HepG2 (cell line): ENCODE data around the gene USP35. TPM values are rescaled to one million over a fixed set of nuclear protein-coding genes. Genes with fewer than 3 reads are reported as not detected.

ENCODE experiments used
- ATAC-seq: fragments of 200-7000 bp; cut with Tn5 transposase; 3 replicates; pipeline ENCODE4 v1.9.1; 2020; ENCODE audit warnings: mild to moderate bottlenecking, moderate library complexity
- BruUV-seq: library from RNA; stranded (reverse); fragments of 400-500 nt; replicated peaks from 2 replicates; lab custom pipeline; 2021; lab: Mats Ljungman, UMichigan
- CTCF ChIA-PET: fragments of 300-600 bp; formaldehyde crosslinking; extraction: SDS; loops from one replicate; lab custom pipeline; 2021; ENCODE audit warnings: low total read pairs, inconsistent platforms, low intra/inter-chr PET ratio; lab: Yijun Ruan, JAX
- POLR2A ChIA-PET: fragments of 350-600 bp; sonication (Branson Sonifier 250); formaldehyde crosslinking; loops from one replicate; lab custom pipeline; 2020; ENCODE audit warnings: antibody characterized with exemption, inconsistent platforms; lab: Yijun Ruan, JAX
- DNase-seq: peaks from one replicate; pipeline ENCODE4 v3.0.0-alpha.2; 2015; ENCODE audit warnings: low spot score
- FAIRE-seq: peaks from 3 replicates; lab custom pipeline; 2011; peaks lifted over from hg19 to GRCh38; lab: Jason Lieb, UNC
- H2AFZ ChIP-seq: one replicate; pipeline ENCODE4 v1.6.1; 2011; ENCODE audit warnings: low read length, inconsistent platforms
- H3K27ac ChIP-seq: fragments of 300-600 bp; 3 replicates; pipeline ENCODE4 v1.8.0; 2011; ENCODE audit warnings: mixed run types, mild to moderate bottlenecking, mixed read lengths, low read length, inconsistent platforms; ENCODE audit not compliant: insufficient read depth; ENCODE audit errors: extremely low read length
- H3K27me3 ChIP-seq, 2 experiments: fragments of 200-600 bp in 1 of 2; 2 replicates in 1 of 2; 3 replicates in 1 of 2; pipeline versions ENCODE4 v1.6.0 to v1.8.0; 2011; ENCODE audit warnings: low read length in 2 of 2, mild to moderate bottlenecking in 2 of 2, moderate library complexity in 2 of 2, inconsistent platforms in 1 of 2; ENCODE audit not compliant: insufficient read depth in 2 of 2, control insufficient read depth in 1 of 2
- H3K36me3 ChIP-seq, 2 experiments: fragments of 200-600 bp in 1 of 2; replicated peaks in 1 of 2; 2 replicates in 1 of 2; 3 replicates in 1 of 2; pipeline versions ENCODE4 v1.5.1 to v1.8.0; 2011; ENCODE audit warnings: low read length in 2 of 2, inconsistent platforms in 1 of 2; ENCODE audit not compliant: insufficient read depth in 2 of 2, control insufficient read depth in 1 of 2
- H3K4me1 ChIP-seq: 2 replicates; pipeline ENCODE4 v1.5.1; 2012; ENCODE audit warnings: low read length, inconsistent platforms; ENCODE audit not compliant: insufficient read depth
- H3K4me2 ChIP-seq: 2 replicates; pipeline ENCODE4 v1.6.0; 2011; ENCODE audit warnings: low read depth, low read length, inconsistent platforms
- H3K4me3 ChIP-seq, 3 experiments: fragments of 200-600 bp in 1 of 3; sonication (generic), shearing (Covaris generic) in 1 of 3; replicated peaks in 1 of 3; 2 replicates each; pipeline ENCODE4 v1.5.1; 2011 to 2016; ENCODE audit warnings: low read length in 3 of 3, inconsistent platforms in 2 of 3, low read depth in 2 of 3, mild to moderate bottlenecking in 2 of 3, control low read depth in 1 of 3, mixed read lengths in 1 of 3; ENCODE audit not compliant: insufficient read depth in 1 of 3
- H3K79me2 ChIP-seq: one replicate; pipeline ENCODE4 v1.6.1; 2011; ENCODE audit warnings: low read length, inconsistent platforms; ENCODE audit not compliant: insufficient read depth
- H3K9ac ChIP-seq: 2 replicates; pipeline ENCODE4 v1.6.0; 2011; ENCODE audit warnings: mild to moderate bottlenecking, low read depth, low read length, inconsistent platforms; ENCODE audit not compliant: insufficient read depth
- H3K9me3 ChIP-seq: 2 replicates; pipeline ENCODE4 v1.5.1; 2012; ENCODE audit warnings: mild to moderate bottlenecking, low read length
- H4K20me1 ChIP-seq: 2 replicates; pipeline ENCODE4 v1.6.0; 2011; ENCODE audit warnings: inconsistent platforms, mild to moderate bottlenecking, low read length, moderate library complexity; ENCODE audit not compliant: insufficient read depth
- AGO2 ChIP-seq: fragments of 200-400 bp; formaldehyde crosslinking; optimal IDR thresholded peaks from 2 replicates; pipeline ENCODE3; 2017; ENCODE audit warnings: mild to moderate bottlenecking, low read depth, low read length, moderate library complexity
- CENPX ChIP-seq: sonication (generic); formaldehyde crosslinking; IDR thresholded peaks from 2 replicates; pipeline ENCODE4 v1.9.0; 2021; ENCODE audit warnings: mild to moderate bottlenecking, missing genetic modification reagents, moderate library complexity
- FIP1L1 ChIP-seq: fragments of 200-400 bp; formaldehyde crosslinking; IDR thresholded peaks from 2 replicates; pipeline ENCODE4 v1.6.1; 2018; ENCODE audit warnings: low read depth, mild to moderate bottlenecking, low read length, moderate library complexity, borderline replicate concordance; ENCODE audit not compliant: insufficient read depth
- HNRNPH1 ChIP-seq: fragments of 200-400 bp; formaldehyde crosslinking; optimal IDR thresholded peaks from 2 replicates; pipeline ENCODE3; 2017; ENCODE audit warnings: mild to moderate bottlenecking, low read depth, low read length
- HOXA5 ChIP-seq: sonication (generic); formaldehyde crosslinking; IDR thresholded peaks from 2 replicates; pipeline ENCODE4 v1.4.0; 2020; ENCODE audit warnings: missing genetic modification reagents
- KLF12 ChIP-seq: sonication (generic); formaldehyde crosslinking; IDR thresholded peaks from 2 replicates; pipeline ENCODE4 v1.4.0; 2020; ENCODE audit warnings: missing genetic modification reagents, borderline replicate concordance
- NR2C2 ChIP-seq: sonication (generic); formaldehyde crosslinking; IDR thresholded peaks from 2 replicates; pipeline ENCODE4 v1.4.0; 2020; ENCODE audit warnings: missing genetic modification reagents, mild to moderate bottlenecking, moderate library complexity, borderline replicate concordance
- U2AF2 ChIP-seq: fragments of 200-400 bp; formaldehyde crosslinking; IDR thresholded peaks from 2 replicates; pipeline ENCODE4 v1.6.1; 2017; ENCODE audit warnings: low read depth, mild to moderate bottlenecking, low read length
- ZBTB25 ChIP-seq: IDR thresholded peaks from 2 replicates; pipeline ENCODE4 v1.6.1; 2018; ENCODE audit warnings: missing genetic modification reagents
- ZKSCAN5 ChIP-seq: sonication (generic); formaldehyde crosslinking; IDR thresholded peaks from 2 replicates; pipeline ENCODE4 v1.5.1; 2020; ENCODE audit warnings: mild to moderate bottlenecking, missing genetic modification reagents
- ZNF546 ChIP-seq: sonication (generic); formaldehyde crosslinking; conservative IDR thresholded peaks from 2 replicates; pipeline ENCODE4 v1.8.1; 2023; ENCODE audit warnings: mild to moderate bottlenecking, missing genetic modification reagents
- WGBS: methylation state at CpG from one replicate; pipeline ENCODE4 v1.1.6; 2017; ENCODE audit warnings: low lambda C conversion rate; 5-methylcytosine and 5-hydroxymethylcytosine counted together
- in situ Hi-C: cut with HindIII; loops from 2 replicates; pipeline ENCODE4 v1.10.0; 2017; ENCODE audit warnings: low pct_unique_long_range_greater_than_20kb; ENCODE audit not compliant: extremely low pct_ligation_motif_present
- intact Hi-C: fragments of 100-400 bp; cut with micrococcal nuclease; formaldehyde crosslinking; loops from one replicate; pipeline ENCODE4 v1.10.0; 2022; ENCODE audit not compliant: unreplicated experiment
- polyA plus RNA-seq, 8 experiments: library from polyadenylated mRNA; depleted of rRNA in 3 of 8; stranded (reverse) in 7 of 8; unstranded in 1 of 8; fragments of >200 nt; fragmentation: Illumina TruSeq in 4 of 8; extraction: Trizol in 4 of 8; gene quantifications; 2 replicates each; pipeline versions ENCODE4 v1.2.1 to v1.2.3, GENCODE V29; 2011 to 2016; ENCODE audit warnings: low read depth in 4 of 8, missing spikeins in 1 of 8, mixed read lengths in 1 of 8; ENCODE audit not compliant: insufficient read depth in 1 of 8
- total RNA-seq, 5 experiments: library from RNA; depleted of rRNA; stranded (reverse); fragments of >200 nt; fragmentation: Illumina TruSeq; extraction: Trizol; gene quantifications; 2 replicates each; pipeline ENCODE4 v1.2.3, GENCODE V29; 2016; ENCODE audit warnings: low read depth in 1 of 5
- TF ChIP-seq, protein P1 (sequence below): sonication (generic); formaldehyde crosslinking; IDR thresholded peaks from 2 replicates; pipeline ENCODE4 v1.4.0; 2020; ENCODE audit warnings: missing genetic modification reagents

The USP35 gene
- total and polyA plus RNA-seq, 2 of the 13 experiments (the other 11 are each of a cell fraction or from before 2014, with no cell fraction given) = 4.6 to 7.7 TPM

DNA sequence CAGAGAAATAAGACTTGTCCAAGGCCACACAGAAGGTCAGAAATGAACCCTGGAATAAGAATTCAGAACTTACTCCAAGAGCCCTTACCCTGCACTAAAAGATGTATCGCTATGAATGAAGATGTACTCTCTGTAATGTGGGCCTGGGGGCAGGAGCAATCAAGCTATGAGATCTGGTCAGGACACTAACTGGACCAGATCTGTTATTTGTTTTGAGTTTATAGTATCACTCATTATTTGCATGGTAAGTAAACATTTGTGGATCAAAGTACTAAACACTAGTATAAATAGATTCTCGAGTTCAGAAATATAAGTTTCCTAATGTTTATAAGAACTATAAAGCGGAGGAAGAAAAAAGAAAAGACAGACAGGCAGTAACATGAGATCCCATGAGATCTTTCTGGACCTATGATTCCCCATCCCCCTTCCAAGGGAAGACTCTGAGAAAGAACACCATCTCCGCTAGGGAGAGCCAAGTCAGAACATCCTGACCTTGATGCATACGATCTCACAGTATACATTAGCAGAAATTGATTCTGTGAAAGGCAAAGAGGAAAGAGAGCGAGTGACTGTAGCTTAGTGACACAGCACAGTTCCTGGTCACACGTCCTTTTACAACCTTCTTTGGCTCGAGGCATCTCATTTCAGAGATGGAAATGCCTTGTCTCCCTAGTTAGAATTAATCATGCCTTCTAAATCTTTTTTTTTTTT lies 71.2 kb downstream of the USP35 start (continued):
- TF ChIP-seq, protein P1, sequence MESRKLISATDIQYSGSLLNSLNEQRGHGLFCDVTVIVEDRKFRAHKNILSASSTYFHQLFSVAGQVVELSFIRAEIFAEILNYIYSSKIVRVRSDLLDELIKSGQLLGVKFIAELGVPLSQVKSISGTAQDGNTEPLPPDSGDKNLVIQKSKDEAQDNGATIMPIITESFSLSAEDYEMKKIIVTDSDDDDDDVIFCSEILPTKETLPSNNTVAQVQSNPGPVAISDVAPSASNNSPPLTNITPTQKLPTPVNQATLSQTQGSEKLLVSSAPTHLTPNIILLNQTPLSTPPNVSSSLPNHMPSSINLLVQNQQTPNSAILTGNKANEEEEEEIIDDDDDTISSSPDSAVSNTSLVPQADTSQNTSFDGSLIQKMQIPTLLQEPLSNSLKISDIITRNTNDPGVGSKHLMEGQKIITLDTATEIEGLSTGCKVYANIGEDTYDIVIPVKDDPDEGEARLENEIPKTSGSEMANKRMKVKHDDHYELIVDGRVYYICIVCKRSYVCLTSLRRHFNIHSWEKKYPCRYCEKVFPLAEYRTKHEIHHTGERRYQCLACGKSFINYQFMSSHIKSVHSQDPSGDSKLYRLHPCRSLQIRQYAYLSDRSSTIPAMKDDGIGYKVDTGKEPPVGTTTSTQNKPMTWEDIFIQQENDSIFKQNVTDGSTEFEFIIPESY (CRISPR knock-in tag) = no peak
- no peak for TF ChIP-seq U2AF2
- no peak for TF ChIP-seq ZKSCAN5
- no peak for TF ChIP-seq KLF12
- no peak for TF ChIP-seq FIP1L1
- no peak for TF ChIP-seq ZNF546
- TF ChIP-seq ZBTB25 (CRISPR knock-in tag) = no peak
- TF ChIP-seq, all 625 proteins: peak for 0

- Histone ChIP-seq H3K9me3 (no peaks in the 10 kb centered on the region), H3K9ac (no peak overlapping the region), H3K36me3 (no peaks in the 10 kb centered on the region)
- ATAC-seq (no peak), DNase-seq (no peak)
- in situ Hi-C loops (no loop called here), intact Hi-C loops (no loop called here)
- CTCF ChIA-PET = no interaction called here
- TF ChIP-seq HOXA5 (no peak), HNRNPH1 (no peak), AGO2 (no peak), CENPX (CRISPR knock-in tag) (no peak), NR2C2 (CRISPR knock-in tag) (no peak)
- TF ChIP-seq, all 625 proteins: peak for 0
- no peak overlapping the region for H3K4me3 ChIP-seq
- no peak overlapping the region for H3K4me2 ChIP-seq
- FAIRE-seq = no peak
- peaks cover 14% of the 10 kb centered on the region for H3K4me1 ChIP-seq
- POLR2A ChIA-PET = no interaction called here
- H3K27ac ChIP-seq = no peak overlapping the region
- H2AFZ ChIP-seq = no peak overlapping the region
- 89% methylated on average over 3 of the region's 4 CpGs for WGBS
- H3K27me3 ChIP-seq = no peaks in the 10 kb centered on the region
- no TSS peak for BruUV-seq
- H4K20me1 ChIP-seq = no peaks in the 10 kb centered on the region
- H3K79me2 ChIP-seq = no peaks in the 10 kb centered on the region
Observed at GRCh38 chr11:78261367-78261766, 72.6 kb downstream of the USP35 start.
